Measurements from ENCODE around the gene ATMIN.

ATMIN gene, protein sequence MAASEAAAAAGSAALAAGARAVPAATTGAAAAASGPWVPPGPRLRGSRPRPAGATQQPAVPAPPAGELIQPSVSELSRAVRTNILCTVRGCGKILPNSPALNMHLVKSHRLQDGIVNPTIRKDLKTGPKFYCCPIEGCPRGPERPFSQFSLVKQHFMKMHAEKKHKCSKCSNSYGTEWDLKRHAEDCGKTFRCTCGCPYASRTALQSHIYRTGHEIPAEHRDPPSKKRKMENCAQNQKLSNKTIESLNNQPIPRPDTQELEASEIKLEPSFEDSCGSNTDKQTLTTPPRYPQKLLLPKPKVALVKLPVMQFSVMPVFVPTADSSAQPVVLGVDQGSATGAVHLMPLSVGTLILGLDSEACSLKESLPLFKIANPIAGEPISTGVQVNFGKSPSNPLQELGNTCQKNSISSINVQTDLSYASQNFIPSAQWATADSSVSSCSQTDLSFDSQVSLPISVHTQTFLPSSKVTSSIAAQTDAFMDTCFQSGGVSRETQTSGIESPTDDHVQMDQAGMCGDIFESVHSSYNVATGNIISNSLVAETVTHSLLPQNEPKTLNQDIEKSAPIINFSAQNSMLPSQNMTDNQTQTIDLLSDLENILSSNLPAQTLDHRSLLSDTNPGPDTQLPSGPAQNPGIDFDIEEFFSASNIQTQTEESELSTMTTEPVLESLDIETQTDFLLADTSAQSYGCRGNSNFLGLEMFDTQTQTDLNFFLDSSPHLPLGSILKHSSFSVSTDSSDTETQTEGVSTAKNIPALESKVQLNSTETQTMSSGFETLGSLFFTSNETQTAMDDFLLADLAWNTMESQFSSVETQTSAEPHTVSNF

DNA sequence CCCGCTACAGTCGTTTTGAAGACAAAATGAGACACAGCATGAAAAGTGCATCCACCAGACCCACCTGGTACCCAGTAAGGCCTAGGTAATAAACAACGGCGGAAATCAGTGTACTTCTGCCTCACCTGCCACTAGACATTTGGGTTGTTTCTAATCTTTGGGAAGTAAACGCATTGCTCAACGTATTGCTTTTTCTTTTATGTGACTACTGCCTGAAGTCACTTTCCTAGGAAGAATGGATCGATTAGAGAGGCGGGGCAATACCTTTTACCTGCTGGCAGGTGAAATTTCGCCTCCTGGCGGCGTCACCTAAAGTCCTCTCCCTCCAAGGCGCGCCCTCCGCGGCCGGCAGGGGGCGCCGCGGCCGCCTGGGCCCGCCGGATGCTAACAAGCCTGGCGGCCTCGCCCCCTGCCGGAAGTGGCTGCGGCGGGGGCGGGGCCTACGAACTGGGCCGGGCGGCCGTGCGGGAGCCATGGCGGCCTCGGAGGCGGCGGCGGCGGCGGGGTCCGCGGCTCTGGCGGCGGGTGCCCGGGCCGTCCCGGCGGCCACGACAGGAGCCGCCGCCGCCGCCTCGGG lies at the start of gene ATMIN:
Gene ATMIN (plus strand): TSS at position 445 of the 577 bp plus-strand sequence. CDS start 29 bp downstream, at position 474.
- no peak for FAIRE-seq

DNA sequence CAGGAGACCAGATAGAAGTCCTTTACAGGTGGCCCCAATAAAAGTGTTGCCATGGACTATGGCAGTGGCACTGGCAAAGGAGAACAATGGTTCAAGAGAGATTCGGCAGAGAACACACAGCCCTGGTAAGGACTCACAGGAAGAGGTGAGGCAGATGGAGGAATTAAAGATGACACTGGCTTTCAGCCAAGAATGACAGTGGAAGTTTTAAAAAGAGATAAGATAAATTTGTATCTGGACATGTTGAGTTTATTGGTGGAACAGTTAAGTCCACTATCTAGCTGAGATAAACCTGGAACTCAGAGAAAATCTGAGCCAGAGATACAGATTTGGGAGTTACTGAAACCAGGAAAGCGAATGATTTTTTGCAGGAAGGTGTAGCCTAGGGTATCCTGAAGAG lies 49.1 kb upstream of the ATMIN start:
- no peak for FAIRE-seq

DNA sequence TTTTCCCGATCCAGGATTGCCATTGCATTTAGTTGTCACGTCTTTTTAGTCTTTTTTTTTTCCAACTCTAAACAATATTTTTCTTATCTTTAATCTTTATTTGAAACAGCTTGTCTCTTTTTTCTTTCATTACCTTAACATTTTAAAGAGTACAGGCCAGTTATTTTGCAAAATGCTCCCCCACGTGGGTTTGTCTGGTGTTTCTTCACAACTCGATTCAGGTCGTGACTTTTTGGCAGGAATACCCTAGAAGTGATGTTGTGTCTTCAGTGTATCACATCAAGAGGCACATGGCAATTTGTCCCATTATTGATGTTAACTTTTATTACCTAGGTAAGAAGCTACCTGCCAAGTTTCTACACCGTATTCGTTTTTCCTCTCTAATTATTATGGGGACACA lies 46.9 kb upstream of the ATMIN start:
- no peak for FAIRE-seq

DNA sequence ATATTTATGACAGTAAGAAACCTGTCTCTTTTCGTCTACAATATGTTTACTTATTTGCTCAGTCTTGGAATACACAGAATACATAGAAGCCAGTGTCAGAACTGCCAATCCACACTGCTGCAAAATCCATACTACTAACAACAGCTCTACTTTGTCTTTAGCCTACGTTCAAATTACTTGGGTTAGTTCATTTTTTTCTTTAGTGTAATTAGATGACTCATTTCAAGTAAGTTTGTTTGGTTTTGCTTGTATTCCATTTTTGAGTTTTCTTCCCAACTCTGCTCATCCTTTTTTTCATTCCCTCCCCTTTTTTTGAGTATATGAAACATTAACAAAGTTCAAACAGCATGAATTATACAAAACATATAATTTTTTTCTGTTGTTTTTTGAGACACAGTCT lies 45.8 kb upstream of the ATMIN start:
- FAIRE-seq: no peak

DNA sequence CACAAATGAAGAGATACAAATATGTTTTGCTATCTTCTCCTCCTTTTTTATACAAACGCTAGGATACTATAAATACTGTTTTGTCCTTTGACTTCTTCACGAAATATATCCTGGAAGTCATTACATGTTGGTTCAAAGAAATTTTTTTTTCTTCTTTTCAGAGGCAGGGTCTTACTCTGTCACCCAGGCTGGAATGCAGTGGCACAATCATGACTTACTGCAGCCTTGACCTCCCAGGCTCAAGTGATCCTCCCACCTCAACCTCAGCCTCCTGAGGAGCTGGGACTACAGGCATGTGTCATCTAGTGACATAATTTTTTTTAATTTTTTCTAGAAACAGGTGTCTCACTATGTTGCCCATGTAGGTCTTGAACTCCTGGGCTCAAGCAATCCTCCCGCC lies 45.1 kb upstream of the ATMIN start:
- no peak for FAIRE-seq

DNA sequence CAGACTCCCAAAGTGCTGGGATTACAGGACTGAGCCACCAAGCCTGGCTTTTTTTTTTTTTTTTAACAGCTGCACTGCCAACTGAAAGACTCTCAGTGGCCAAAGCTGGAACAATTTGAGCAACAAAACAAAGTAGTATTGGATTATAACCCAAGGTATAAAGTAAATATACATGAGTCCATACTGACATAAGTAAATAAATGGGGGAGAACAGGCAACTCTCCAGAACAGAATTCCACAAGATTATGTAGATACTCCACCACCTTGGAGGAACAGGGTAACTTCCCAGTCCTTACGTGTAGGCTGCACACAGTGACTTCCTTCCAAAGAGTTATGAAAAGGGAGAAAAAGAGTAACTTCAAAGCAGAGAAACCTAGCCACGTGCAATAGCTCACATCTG lies 44.7 kb upstream of the ATMIN start:
- no peak for FAIRE-seq

DNA sequence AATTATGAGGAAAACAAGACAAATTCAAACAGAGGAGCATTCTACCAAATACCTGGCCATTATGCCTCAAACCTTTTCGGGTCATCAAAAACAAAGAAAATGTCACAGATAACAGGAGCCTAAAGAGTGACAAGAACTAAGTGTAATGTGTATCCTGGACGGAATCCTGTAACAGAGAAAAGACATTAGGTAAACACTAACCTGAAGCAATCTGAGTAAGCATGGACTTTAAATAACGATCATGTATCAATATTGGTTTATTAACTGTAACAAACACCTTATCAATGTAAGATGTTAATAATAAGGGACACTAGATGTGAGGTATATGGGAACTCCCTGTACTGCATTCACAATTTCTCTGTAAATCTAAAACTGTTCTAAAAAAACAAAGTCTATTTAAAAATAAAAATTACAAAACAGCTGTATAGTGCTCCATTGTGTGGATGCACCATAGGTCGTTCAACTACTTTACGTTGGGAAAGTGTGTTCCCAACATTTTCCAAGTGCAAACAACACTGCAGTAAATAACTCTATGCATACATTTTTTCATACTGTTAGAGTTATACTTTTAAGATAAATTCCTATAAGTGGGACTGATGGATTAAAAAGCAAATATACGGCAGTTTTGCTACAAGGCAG lies 43.7 kb upstream of the ATMIN start:
- FAIRE-seq: no peak

DNA sequence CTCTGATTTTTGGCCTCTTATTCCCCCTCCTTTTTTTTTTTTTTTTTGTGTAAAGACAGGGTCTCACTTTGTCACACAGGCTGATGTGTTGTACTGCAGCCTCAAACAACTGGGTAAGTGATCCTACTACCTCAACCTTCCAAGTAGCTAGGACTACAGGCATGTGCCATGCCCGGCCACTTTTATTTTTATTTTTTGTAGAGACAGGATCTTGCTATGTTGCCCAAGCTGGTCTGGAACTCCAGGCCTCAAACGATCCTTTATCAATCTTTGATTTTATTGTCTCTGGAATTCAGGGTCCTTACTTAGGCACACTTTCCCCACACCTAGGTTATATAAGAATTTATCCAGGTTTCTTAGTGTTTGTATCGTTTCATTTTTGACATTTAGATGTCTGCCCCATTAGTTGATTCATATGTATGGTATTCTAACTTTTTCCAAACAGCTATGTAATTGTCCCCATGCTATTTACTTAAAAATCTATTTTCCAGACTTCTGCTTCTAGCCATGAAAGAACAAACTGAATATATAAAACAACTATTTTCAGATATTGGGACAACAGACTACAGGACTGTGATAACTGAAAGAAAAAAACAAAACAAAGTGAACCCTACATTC lies 42.9 kb upstream of the ATMIN start:
- no peak for FAIRE-seq

DNA sequence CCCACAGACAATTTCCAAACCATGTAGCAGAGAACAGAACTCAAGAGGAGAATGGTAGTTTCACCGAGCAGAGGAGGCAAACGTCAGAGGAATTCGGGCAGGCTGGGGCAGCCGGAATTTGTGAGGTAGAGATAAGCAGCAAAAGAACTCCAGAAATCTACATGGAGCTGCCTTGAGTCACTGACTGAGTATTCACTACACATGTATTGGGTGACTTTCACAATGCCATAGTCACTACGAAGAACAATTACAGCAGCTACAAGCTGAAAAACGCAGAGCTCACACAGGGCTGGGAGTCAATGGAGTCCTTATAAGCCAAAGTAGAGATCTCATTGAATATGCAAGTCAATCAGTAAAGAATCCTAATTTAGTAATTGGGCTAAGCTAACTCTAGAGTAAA lies 42.3 kb upstream of the ATMIN start:
- no peak for FAIRE-seq

DNA sequence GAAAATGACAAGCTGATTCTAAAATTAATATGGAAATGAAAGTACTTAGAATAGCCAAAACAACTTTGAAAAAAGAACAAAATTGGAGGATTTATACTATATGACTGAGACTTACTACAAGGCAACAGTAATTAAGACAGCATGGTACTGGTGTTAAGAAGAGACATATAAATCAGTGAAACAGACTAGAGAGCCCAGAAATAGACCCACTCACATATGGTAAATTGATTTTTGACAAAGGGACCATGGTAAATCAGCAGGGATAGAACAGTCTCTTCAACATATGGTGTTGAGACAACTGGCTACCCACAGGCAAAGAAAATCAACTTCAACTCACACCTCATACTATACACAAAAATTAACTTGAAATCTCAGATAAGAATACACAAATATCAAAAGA lies 41.8 kb upstream of the ATMIN start:
- no peak for FAIRE-seq

DNA sequence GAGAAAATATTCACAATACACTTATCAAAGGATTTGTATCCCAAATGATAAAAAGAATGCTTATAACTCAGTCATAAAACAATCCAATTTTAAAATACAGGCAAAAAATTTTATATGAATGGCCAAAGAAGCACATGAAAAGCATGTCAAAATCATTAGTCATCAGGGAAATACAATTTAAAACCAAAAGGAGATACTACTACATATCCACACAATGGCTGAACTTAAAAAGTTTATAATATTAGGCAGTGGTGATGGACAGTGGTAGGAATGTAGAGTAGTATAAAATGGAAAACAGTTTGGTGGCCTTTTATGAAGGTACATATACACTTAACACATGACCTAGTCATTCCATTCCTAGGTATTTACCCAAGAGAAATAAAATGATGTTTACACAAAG lies 41.2 kb upstream of the ATMIN start:
- FAIRE-seq: no peak

DNA sequence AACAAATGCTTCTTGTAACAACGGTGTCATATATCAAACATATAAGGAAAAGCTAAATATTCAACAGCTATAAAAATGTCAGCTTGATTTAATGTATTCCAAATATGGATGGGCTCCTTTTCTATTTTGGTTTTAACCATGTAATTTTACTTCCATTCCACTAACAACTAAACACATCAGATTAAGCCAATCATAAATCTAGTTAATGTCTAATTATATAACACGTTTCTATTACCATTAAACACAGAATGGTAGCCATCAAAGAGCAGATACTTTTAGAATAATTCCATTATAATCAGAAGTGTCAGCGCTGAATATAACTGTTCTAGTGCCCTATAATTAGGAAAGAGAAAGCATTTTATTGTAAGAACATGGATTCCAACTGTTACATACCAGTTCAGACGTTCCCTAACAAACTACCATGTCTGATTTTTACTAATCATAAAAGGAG lies 38.9 kb upstream of the ATMIN start:
- FAIRE-seq: no peak

DNA sequence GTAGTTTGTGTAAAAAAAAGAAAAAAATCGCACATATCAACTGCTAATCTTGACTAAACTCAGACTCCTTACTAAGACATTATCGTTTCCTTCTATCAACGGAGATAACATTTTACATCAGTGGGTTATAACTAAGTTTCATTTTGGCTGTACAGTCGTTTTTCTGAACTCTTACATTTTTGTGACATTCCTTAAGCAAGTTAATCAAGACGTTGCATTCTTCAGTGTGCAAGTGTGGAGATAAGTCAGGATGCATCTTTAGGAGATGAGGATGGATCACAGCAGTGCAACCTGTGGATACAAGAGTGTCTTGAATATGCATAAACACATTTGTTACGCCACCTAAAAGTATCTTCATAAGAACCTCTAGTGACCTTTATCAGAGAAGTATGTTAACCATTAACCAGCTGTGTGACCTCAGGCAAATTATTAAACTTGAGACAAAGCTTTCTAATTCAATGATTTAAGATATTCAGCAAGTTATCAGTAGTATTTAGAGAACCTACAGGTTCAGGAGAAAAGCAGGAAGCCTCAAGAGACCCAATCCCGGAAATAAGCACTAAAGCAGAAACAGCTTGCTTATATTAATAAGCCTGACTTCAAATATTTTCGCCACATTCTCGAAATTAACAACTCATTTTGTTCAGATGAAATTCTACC lies 38.4 kb upstream of the ATMIN start:
- FAIRE-seq: no peak

DNA sequence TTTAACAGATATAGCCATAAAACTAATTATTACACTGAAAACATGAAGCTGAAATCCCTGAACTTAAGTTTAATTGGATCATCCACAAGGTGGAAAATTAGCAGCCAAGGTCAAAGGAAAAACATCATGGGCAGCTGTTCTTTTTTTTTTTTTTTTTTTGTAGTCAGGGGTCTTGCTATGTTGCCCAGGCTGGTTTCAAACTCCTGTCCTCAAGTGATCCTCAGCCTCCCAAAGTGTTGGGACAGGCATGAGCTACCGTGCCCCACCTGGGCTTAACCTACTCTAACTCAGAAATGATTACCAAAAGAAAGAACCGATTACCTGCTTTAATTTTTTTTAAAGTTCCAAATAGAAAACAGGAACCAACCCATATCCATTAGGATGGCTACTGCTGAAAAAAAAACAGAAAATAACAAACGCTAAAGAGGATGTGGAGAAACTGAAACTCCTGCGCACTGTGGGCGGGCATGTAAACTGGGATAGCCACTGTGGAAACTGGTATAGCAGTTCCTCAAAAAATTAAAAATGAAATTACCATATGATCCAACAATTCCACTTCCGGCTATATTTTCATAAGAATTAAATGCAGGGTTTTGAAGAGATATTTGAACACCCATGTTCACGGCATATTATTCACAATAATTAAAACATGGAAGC lies 37.5 kb upstream of the ATMIN start:
- no peak for FAIRE-seq

DNA sequence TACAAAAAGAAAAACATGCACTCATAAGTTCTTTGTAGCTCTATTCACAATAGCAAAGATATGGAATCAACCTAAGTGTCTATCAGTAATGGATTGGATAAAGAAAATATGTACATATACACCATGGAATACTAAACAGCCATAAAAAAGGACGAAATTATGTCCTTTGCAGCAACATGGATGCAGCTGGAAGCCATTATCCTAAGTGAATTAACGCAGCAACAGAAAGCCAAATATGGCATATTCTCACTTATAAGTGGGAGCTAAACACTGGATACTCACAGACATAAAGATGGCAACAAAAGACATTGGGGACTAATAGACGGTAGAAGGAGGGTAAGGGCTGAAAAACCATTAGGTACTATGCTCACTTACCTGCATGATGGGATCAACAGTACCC lies 34.8 kb upstream of the ATMIN start:
- FAIRE-seq: no peak

DNA sequence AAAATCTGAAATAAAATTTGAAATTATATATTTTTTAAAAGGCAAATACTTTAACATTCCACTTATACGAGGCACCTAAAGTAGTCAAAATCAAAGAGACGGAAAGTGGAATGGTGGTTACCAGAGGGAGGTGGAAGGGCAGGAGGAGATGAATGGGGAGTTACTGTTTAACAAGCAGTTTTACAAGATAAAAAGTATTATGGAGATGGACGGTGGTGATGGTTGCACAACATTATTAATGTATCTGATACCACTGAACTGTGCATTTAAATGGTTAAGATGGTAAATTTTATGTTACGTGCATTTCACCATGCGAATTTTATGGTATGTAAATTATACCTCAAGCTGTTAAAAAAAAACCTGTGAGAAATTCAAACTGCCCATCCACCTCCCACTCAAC lies 34.3 kb upstream of the ATMIN start:
- no peak for FAIRE-seq

DNA sequence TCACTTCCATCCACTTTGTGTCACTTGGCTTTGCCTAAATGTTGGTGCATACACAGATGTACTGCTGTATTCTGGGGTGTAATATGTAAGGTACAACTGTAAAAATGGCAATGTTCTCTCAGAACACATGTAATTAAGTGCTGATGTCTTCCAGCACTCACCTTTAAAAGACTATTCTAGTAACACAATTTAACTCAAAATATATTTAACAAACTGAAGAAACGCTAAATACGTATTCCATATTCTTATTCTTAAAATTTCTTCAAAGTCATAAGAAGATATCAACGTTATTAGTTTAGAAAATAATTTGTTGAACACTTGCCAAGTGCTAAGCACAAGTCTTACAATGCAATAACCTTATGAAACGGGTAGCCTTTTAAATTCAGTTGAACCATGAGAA lies 32.6 kb upstream of the ATMIN start:
- FAIRE-seq: no peak

DNA sequence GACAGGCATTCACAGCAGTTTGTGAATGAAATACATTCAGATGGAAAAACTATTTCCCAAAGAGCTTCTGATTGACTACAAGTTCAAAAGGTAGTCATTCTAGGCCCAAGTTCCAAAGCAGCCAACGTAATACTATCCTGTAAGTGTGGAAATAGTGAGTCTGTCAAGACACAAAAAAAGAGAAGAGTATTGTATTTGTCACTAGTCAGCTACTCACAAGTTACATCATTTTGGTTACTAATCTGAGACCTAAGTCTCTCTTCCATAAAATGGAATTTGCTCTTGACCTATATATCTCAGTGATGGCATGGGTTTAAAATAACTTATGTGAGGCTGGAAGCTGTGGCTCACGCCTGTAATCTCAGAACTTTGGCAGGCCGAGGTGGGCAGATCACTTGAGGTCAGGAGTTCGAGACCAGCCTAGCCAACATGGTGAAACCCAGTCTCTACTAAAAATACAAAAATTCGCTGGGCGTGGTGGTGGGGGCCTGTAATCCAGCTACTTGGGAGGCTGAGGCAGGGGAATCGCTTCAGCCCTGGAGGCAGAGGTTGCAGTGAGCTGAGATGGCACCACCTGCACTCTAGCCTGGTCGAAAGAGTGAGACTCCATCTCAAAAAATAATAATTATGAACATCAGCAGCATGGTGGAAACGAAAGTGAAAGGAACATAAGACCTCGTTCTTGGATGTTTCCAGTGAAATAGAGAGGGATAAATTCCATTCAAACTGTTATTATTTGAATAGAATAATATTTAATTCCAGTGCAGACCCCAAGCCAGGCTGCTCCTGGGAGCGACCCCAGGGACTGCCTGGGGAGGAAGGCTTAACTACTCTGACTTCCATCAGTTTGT lies 31.8 kb upstream of the ATMIN start:
- FAIRE-seq: no peak

DNA sequence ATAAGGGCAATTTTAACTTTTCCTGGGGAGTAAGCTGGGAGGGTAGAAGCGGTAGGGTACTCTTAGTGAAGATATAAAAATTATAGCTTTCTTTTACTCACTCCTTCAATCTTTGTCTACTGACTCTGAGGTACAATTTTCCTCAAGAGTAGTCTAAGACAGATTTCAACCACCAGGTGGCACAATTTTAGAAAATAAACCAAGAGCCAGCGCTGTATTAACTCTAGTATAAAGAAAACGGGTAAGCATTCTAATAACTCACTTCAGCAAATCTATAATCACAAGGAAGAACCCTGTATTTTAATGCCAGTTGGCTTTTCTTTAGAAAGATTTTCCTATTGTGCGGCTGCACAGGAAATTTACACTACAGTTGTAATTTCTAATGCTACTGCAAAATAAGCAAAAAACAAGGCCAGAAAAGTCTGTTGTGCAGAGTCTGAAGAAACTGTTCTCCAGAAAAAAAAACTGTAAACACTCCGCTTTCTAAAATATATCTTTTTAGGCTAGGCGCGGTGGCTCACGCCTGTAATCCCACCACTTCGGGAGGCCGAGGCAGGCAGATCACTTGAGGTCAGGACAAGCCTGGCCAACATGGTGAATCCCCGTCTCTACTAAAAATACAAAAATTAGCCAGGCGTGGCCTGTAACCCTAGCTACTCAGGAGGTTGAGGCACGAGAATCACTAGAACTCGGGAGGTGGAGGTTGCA lies 30.8 kb upstream of the ATMIN start:
- FAIRE-seq: no peak

DNA sequence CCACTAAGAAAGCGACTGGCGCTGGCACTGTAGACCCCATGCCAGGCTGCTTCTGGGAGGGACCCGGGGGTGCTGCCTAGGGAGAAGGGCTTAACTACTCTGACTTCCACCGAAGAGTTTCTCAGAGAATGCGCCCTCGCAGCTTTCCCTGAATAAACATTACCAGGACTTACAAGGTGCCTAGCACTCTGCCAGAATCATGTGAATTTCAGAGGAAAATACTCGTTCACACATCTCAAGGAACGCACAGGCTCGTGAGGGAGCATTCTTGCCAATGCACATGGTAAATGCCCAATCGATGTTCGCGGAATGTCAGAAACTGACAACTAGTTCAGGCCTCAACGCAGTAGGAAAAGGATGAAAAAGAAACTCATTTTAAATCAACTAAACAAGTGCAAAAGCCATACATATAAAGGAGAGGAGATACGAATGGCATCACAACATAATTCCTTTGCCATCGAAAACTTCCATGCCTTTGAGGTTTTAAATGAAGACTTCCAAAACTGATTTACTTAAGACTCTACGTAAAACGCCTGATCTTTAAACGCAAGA lies 30.0 kb upstream of the ATMIN start:
- FAIRE-seq: no peak
